Measurements from ENCODE around the gene ZBTB6. TPM values are rescaled to one million over a fixed set of nuclear protein-coding genes. Genes with fewer than 3 reads are reported as not detected.
A peak's percentile ranks its signal among the peaks of the same experiment; 100 is the strongest.

The ZBTB6 gene
- total and polyA plus RNA-seq, 2 of the 13 experiments (the other 11 are each of a cell fraction or from before 2014, with no cell fraction given), result 3.7 to 7.1 TPM

- TF ChIP-seq FOXJ3 (CRISPR knock-in tag; IDR thresholded peaks at IDR 0.05; ENCODE audit: borderline replicate concordance) (peak; percentile 65; the same call in 1 of the 2 replicates), NR2F2 (IDR thresholded peaks at IDR 0.05; ENCODE audit: borderline replicate concordance, low read depth) (peak; percentile 51; the same call in 1 of the 2 replicates), ARID4A (CRISPR knock-in tag; IDR thresholded peaks at IDR 0.05; ENCODE audit: borderline replicate concordance) (peak; percentile 61; the same call in 1 of the 2 replicates), ARID3A (IDR thresholded peaks at IDR 0.05; ENCODE audit: low read depth, low read length) (peak; percentile 56; the same call in 1 of the 2 replicates), TMF1 (CRISPR knock-in tag; IDR thresholded peaks at IDR 0.05; ENCODE audit: low read depth) (no peak), IKZF1 (IDR thresholded peaks at IDR 0.05) (no peak), PBX2 (CRISPR knock-in tag; IDR thresholded peaks at IDR 0.05) (no peak), MATR3 (CRISPR knock-in tag; IDR thresholded peaks at IDR 0.05) (no peak), MXI1 (IDR thresholded peaks at IDR 0.05; ENCODE audit: borderline replicate concordance, low read depth, low read length) (peak; percentile 59; the same call in 1 of the 3 replicates), ARNTL (CRISPR knock-in tag; IDR thresholded peaks at IDR 0.05) (no peak), TEAD2 (CRISPR knock-in tag; IDR thresholded peaks at IDR 0.05) (no peak), ZEB1 (IDR thresholded peaks at IDR 0.05; ENCODE audit: insufficient replicate concordance, low read depth) (peak; percentile 73), MLXIP (CRISPR knock-in tag; IDR thresholded peaks at IDR 0.05; ENCODE audit: borderline replicate concordance) (no peak), ZNF609 (CRISPR knock-in tag; IDR thresholded peaks at IDR 0.05; ENCODE audit: borderline replicate concordance) (peak; percentile 55; the same call in 1 of the 2 replicates), KDM6A (CRISPR knock-in tag; IDR thresholded peaks at IDR 0.05; ENCODE audit: low read depth) (peak; percentile 46; the same call in 1 of the 2 replicates)
These were observed 23.3 kb upstream of the ZBTB6 start (continued) for GRCh38 chr9:122936464-122936863.

All from HepG2 (cell line).